HS-5 (cell line): ENCODE measurements around the gene PRCP.
"Not testable (repeated sequence)": the region's sequence is repeated elsewhere in the genome, so short reads cannot be mapped to it uniquely, and the experiment has no call there.

Experiments used
- DNase-seq: peaks from one replicate; pipeline ENCODE4 v3.0.0-alpha.2; 2012; ENCODE audit warnings: low read depth

The PRCP gene

DNA sequence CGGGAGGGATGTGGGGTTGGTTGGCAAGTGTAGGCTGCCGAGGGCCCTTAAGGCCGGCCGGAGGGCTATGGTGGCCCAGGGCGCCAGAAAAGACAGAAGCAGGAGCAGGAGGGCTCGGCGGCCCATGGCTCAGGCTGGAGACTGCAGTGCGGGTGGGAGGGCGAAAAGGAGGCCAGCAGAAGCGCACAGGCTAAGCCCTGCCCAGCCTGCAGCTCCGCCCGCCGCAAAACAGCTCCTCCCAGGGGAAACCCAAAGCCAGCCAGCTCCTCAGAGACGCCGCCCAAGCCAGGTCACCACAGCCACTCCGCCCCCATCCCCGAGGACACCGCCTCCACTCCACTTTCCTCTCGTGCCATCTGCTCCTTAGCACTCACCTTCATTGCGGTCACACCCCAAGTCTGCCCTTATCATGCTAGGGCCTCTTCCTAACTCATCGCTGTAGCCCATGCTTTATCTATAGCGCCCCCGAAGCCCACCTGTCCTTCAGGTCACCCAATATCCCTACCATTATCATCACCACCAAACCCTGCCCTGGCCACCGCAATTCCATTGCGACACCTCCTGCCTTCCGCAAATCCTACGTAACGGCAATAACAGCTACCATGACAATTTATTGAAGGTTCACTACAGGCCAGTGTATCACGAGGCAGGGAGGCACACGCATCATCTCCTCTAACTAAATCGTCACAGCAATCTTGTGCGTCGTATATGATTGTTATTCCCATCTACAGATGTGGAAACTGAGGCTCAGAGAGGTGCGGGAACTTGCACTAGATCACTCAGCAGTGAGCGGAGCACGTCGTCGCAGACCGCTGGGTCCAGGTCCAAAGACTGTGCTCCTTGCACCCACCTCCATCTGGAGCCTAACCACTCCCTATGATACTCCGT lies at the start of gene PRCP:
Gene PRCP, minus strand, starts transcription at position 154 of the 888 bp plus-strand sequence. Its CDS starts 28 bp downstream, at position 126.
- peak; percentile 68 for DNase-seq

DNA sequence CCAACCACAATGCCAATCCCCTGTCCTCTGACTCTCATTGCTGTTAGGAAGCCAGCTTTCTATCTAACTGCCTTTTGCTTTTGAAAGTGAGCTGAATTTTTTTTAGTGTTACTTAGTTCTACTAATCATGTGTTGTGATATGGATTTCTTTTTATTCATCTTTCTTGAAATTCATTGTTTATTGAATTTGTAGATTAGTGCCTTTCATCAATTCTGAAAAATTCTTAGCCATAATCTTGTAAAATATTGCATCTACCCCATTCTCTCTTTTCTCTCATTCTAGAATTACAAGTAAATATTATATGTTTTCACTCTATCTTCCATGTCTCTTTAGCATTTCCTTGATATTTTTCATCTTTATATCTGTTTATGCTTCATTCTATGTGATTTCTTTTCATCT lies 49.1 kb upstream of the PRCP start:
- no peak for DNase-seq

DNA sequence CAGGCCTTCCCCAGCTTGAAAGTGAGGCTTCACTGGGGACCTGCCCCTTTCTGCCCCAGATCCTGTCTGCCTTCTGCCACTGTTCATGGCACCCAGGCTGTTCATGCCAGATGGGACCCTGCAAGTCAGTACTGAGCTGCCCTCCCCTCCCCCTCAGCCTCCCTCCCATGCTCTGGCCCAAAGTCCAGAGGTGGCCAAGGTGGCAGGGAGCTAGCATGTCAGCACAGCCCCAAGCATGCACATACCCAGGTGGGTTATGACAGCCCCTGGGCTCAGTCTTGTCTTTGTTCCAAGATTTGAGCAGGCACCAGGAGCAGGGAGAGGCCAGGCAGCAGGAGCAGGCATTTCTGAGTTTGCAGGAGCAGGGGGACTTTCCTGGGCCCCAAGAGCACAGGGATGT lies 45.5 kb upstream of the PRCP start:
- DNase-seq, result no peak

DNA sequence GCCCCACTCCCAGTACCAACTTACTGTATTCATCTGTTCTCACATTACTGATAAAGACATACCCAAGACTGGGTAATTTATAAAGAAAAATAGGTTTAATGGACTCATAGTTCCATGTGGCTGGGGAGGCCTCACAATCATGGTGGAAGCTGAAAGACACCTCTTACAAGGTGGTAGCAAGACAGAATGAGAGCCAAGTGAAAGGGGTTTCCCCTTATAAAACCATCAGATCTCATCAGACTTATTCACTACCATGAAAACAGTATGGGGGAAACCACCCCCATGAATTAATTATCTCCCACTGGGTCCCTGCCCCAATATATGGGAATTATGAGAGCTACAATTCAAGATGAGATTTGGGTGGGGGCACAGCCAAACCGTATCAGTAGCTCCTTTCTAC lies 44.8 kb upstream of the PRCP start:
- DNase-seq, result not testable (repeated sequence)

DNA sequence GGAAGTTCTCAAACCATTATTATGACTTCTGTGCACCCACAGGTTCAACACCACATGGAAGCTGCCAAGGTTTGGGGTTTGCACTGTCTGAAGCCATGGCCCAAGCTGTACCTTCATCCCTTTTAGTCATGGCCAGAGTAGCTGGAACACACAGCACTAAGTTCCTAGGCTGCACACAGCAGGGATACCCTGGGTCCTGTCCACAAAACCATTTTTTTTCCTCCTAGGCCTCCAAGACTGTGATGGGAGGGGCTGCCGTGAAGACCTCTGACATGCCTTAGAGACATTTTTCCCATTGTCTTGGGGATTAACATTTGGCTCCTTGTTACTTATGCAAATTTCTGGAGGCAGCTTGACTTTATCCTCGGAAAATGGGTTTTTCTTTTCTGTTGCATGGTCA lies 44.0 kb upstream of the PRCP start:
- no peak for DNase-seq

DNA sequence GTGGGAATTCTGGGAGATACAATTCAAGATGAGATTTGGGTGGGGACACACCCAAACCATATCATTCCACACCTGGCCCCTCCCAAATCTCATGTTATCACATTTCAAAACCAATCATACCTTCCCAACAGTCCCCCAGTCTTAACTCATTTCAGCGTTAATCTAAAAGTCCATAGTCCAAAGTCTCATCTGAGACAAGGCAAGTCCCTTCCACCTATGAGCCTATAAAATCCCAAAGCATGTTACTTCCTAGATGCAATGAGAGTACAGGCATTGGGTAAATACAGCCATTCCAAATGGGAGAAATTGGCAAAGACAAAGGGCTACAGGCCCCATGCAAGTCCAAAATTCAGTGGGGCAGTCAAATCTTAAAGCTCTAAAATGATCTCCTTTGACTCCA lies 43.2 kb upstream of the PRCP start:
- DNase-seq, result not testable (repeated sequence)

DNA sequence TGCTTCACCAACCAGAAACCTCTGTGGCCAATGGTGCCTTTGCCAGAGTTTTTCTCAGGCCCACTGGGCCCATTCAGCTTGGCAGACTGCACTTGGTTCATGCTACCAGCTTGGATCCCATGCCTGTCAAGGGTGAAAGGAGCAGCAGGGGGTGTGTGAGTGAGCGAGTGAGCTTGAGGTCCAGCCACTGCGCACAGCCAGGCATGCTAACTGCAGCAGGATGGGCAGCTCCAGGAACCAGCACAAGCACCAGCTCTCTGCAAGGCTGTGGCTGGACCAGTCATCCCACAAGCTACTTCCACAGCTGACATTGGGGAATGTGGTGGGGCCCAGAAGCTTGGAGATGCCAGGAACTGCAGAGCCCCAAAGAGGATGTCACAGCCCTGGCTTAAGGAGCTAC lies 42.1 kb upstream of the PRCP start:
- DNase-seq, result no peak

DNA sequence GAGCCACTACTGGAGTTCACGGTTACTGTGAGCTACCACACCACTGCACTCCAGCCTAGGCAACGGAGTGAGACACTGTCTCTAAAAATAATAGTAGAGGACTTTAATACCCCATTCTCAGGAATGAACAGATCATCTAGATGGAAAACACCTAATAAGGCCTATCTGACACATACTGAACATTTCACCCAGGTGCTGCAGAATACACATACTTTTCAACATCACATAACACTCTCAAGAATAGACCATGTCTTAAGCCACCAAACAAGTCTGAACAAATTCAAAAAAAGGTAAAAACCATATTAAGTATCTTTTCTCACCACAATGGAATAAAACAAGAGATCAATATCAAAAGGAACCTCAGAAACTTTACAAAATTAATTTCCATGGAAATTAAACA lies 39.2 kb upstream of the PRCP start:
- no peak for DNase-seq

DNA sequence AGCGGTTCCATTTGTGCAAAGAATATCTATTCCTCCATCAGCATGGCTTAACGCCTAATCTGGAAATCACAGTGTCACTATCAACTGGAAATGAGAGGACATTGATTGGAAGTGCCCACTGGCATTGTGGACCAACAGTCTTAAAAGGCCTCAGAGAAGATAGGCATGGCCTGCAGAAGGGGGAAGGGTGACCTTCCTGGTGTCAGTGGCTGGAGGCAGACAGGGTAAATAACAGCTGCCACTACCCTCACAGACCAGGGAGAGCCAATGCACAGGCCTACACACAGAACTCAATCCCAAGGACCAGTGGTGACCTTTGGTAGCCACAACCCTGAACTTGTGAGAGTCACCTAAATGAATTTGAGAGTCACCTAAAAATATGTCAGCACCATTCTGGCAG lies 37.3 kb upstream of the PRCP start:
- no peak for DNase-seq

DNA sequence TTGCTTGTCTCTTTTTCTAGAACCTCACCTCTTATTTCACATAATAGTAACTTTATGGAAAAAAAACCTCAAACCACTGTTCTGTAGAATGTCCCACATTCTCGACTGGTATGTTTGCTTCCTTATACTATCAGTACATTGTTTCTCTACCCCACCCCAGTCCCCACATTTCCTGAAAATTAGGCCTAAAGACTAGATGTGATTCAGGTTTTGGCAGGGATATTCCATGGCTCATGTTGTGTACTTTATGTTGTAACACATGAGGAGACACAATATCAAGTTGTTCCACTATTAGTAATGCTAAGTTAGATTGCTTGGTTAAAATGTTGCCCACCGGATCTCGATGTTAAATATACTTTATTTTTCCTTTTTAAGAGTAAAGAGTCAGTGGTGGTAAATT lies 36.0 kb upstream of the PRCP start:
- no peak for DNase-seq

DNA sequence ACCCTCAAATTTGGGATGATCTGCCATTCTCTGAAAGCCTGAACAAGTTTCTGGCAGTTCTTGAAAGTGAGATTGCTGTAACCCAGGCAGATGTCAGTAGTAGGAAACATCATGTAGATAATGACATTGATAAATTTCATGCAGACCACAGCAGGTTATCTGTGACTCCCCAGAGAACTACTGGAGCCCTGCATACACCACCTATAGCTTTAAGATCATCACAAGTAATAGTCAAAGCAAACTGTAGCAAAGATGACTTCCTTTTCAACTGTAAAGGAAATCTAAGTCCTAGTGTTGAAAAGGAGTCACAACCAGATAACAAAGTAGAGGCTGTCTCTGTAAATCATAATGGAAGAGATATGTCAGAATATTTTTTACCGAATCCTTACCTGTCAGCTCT lies 32.3 kb upstream of the PRCP start:
- no peak for DNase-seq

DNA sequence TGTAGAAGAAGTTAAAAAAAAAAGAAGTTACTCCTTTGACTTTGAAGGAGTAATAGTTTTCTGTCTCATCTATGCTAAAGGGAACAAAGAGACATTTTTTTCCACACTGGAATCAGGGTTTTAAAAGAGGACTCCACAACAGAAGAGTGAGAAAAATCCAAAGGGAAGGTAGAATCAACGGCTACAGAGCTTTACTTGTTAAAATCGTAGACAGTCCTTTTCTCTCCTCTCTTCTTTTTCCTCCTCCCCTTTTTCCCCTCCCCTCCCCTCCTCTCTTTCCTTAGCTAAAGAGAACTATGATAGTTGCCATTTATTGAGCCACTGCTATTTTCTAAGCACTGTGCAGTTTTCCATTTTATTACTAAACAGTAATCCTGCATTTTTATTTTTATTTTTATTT lies 30.5 kb upstream of the PRCP start:
- DNase-seq, result no peak

DNA sequence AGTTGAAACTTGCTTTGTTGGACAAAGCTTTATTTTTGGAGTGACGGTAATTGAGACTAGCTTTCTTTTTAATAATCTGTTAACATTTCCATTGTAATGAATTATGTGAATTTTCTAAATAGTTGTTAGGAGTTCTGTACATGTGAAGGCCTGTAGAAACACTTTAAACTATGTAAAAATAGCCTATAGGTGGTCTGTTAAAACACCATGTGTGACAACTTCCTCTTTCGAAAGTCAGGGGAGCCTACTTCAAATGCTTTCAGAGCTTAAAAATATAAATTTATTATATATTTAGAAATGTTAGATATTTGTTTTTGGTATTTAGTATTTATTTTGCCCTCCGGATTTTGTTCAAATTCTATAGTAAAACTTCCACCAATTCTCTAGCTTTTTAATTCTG lies 30.0 kb upstream of the PRCP start:
- DNase-seq, result no peak

DNA sequence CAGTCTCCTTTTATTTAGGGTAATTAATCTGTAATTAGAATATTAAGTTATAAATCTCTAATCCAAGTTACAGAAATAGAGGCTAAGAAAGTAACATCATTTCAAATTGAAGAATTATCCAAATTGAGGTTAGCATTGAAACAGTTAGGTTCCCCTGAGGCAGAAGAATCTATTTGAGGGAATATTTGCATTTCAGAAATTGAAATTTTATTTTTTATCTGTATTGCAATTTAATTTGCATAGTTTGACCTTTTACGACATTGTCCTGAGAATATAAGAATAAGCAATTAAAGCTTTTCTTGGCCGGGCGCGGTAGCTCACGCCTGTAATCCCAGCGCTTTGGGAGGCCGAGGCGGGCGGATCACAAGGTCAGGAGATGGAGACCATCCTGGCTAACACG lies 28.9 kb upstream of the PRCP start:
- DNase-seq, result no peak

DNA sequence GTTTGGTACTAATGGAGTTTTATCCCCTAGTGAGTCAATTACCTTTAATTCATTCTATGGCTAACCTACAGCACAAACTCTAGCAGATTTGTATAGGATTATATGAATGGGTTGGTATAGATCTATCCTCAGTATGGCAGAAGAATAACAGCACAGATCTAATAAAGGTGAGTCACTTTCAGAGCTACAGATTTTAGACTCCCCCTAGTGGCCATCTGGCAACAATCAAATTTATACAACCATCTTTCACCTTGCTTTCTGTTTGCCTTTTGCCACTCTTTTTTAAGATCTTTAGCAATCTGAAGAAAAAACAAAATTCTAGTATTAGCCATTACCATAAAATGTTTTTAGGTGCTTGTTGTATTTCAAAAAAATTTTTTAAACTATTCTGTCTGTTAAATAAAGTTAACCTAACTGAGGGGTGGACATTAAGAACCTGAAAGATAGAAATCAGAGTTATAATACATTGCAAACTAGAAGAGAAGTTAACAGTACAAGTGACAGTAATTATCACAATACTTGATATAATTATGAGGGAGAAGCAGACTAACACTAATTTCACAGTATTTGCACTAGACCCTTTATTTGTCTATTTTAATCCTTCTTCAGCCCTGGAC lies 27.1 kb upstream of the PRCP start:
- DNase-seq, result peak; percentile 35

DNA sequence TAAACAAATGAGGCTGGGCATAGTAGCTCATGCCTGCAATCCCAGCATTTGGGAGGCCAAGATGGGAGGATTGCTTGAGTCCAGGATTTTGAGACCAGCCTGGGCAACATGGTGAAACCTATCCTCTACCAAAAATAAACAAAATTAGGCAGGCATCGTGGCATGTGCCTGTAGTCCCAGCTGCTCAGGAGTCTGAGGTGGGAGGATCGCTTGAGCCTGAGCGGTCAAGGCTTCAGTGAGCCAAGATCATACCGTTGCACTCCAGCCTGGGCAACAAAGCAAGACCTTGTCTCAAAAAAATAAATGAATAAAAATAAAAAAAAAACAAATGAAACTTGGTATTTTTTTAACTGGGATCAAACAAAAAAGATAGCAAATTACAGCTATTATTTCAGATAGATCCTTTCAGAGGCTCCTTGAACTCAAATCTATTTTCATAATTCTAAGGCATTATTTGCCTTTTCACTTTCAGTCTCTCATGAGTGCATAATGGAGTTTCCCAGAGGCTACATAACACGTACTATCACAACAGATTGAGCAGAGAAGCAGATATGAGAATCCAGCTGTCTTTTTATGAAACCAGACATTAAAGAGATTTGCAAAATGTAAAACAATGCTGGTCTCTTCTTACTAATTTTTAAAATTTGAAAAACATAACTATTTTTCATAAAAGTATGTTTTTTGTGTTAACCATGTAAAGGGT lies 24.4 kb upstream of the PRCP start:
- DNase-seq, result no peak

DNA sequence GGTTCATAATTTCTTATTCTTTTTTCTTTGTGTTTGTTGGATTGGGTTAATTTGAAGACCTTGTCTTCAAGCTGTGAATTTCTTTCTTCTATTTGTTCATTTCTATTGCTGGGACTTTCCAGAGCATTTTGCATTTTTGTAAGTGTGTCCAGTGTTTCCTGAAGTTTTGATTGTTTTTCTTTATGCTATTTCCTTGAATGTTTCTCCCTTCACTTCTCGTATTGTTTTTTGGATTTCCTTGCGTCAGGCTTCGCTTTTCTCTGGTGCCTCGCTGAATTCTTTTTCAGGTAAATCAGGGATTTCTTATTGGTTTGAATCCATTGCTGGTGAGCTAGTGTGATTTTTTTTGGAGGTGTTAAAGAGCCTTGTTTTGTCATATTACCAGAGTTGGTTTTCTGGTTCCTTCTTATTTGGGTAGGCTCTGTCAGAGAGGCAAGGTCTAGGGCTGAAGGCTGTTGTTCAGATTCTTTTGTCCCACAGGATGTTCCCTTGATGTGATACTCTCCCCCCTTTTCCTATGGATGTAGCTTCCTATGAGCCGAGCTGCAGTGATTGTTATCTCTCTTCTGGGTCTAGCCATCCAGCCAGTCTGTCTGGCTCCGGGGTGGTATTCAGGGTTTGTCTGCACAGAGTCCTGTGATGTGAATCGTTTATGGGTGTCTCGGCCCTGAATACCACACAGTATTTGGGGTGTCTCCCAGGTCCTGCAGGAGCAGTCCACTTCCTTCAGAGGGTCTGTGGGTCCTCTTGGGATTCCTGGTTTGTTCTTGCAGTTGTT lies 22.4 kb upstream of the PRCP start:
- DNase-seq, result not testable (repeated sequence)

DNA sequence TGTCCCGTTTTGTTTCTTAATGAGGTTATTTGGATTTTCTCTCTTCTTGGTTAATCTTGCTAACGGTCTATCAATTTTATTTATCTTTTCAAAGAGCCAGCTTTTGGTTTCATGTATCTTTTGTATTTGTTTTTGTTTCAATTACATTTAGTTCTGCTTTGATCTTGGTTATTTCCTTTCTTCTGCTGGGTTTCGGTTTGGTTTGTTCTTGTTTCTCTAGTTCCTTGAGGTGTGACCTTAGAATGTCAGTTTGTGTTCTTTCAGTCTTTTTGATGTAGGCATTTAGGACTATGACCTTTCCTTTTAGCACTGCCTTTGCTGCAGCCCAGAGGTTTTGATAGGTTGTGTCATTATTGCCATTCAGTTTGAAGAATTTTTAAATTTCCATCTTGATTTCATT lies 20.0 kb upstream of the PRCP start:
- DNase-seq, result not testable (repeated sequence)

DNA sequence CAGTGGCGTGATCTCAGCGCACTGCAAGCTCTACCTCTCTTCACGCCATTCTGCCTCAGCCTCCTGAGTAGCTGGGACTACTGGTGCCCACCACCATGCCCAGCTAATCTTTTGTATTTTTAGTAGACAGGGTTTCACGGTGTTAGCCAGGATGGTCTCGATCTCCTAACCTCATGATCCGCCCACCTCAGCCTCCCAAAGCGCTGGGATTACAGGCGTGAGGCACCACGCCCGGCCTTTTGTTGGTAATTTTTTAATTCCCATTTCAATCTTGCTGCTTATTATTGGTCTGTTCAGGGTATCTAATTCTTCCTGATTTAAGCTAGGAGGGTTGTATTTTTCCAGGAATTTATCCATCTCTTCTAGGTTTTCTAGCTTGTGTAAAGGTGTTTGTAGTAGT lies 19.6 kb upstream of the PRCP start:
- not testable (repeated sequence) for DNase-seq

DNA sequence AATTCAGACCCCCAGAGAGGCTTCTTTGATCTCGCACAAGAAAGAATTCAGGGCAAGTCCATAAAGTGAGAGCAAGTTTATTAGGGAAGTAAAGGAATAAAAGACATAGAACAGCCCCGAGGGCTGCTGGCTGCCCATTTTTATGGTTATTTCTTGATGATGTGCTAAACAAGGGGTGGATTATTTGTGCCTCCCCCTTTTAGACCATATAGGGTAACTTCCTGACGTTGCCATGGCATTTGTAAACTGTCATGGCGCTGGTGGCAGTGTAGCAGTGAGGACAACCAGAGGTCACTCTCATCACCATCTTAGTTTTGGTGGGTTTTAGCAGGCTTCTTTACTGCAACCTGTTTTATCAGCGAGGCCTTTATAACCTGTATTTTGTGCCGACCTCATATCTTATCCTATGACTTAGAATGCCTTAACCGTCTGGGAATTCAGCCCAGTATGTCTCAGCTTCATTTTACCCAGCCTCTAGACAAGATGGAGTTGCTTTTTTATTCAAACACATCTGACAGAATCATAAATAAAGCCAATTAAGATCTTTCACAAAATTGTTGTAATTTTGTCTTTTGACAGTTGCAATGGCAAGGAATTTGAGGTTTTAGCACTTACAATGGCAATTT lies 8.9 kb upstream of the PRCP start:
- no peak for DNase-seq

DNA sequence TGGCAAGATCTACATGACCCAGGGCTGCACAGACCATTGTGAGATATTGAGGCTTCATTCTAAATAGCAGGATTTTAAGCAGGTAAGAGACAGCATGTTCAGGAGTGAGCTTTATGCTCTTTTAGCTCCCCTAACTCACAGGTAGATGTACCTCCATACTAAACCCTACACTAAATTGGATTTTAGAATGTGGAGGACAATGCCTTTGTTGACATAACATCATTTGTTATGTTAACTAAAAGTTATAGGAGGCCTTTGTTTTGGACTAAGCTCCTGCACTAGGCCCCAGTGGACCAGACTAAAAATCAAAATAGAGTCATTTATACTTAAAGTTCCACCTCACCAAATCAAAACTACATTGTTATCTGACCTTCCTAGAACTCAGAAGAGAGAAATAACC lies 8.1 kb upstream of the PRCP start:
- no peak for DNase-seq

DNA sequence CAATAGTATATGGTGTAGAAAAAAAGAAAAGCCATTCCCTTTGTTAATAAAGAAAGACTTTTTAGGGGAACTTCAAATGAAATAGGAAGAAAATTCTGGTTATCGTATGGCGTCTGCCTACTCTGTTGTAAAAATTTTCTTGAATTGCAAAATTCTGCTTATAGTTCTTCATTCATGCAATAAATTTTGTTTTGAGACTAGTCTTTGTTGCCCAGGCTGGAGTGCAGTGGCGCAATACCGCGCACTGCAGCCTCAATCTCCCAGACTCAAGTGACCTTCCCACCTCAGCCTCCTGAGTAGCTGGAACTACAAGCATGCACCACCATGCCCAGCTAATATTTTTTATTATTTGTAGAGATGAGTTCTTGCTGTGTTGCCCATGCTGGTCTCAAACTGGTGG lies 7.1 kb upstream of the PRCP start:
- DNase-seq, result no peak
